Retinal pigment epithelial cell (primary cell): ENCODE data around the gene CACNA2D4.

ENCODE experiments used
- DNase-seq: peaks from one replicate; pipeline ENCODE4 v3.0.0-alpha.2; 2010; ENCODE audit warnings: low read depth
- H3K4me3 ChIP-seq: 2 replicates; pipeline ENCODE4 v1.5.1; 2011; ENCODE audit warnings: mild to moderate bottlenecking, low read length, control low read depth, moderate library complexity
- CTCF ChIP-seq: conservative IDR thresholded peaks from 2 replicates; pipeline ENCODE4 v1.5.1; 2011; ENCODE audit warnings: low read depth, low read length, control low read depth, inconsistent platforms

Gene CACNA2D4

GRCh38 chr12:1778911-1779310, 139.5 kb downstream of the CACNA2D4 start:
- H3K4me3 ChIP-seq, result no peak overlapping the region
- DNase-seq, result no peak
- no peak for TF ChIP-seq CTCF

GRCh38 chr12:1777798-1778197, 140.7 kb downstream of the CACNA2D4 start:
- no peak for TF ChIP-seq CTCF
- no peak for DNase-seq
- no peak overlapping the region for H3K4me3 ChIP-seq

GRCh38 chr12:1776170-1776921, 142.1 kb downstream of the CACNA2D4 start:
- TF ChIP-seq CTCF, result no peak
- H3K4me3 ChIP-seq, result no peak overlapping the region

GRCh38 chr12:1773937-1774655, 144.4 kb downstream of the CACNA2D4 start:
- TF ChIP-seq CTCF, result no peak
- DNase-seq, result no peak
- no peak overlapping the region for H3K4me3 ChIP-seq

More at GRCh38 chr12:1776170-1776921, 142.1 kb downstream of the CACNA2D4 start:
- no peak for DNase-seq

GRCh38 chr12:1769809-1770494, 148.5 kb downstream of the CACNA2D4 start:
- no peak overlapping the region for H3K4me3 ChIP-seq
- no peak for TF ChIP-seq CTCF
- DNase-seq, result no peak

- no peak for DNase-seq
These were observed 149.8 kb downstream of the CACNA2D4 start for GRCh38 chr12:1768615-1769014.

More at GRCh38 chr12:1768615-1769014, 149.8 kb downstream of the CACNA2D4 start:
- no peak for TF ChIP-seq CTCF
- no peak overlapping the region for H3K4me3 ChIP-seq
